WTC11 (cell line): Measurements from ENCODE around the gene SLC10A7. TPM values are rescaled to one million over a fixed set of nuclear protein-coding genes. Genes with fewer than 3 reads are reported as not detected.

Experiments used
- ATAC-seq: fragments of 200-7000 bp; cut with Tn5 transposase; 2 replicates; pipeline ENCODE4 v1.10.0; 2021; ENCODE audit warnings: mild to moderate bottlenecking, moderate library complexity
- CTCF ChIA-PET: fragments of 300-600 bp; sonication (Branson Sonifier 250); formaldehyde crosslinking; loops from one replicate; lab custom pipeline; 2021; ENCODE audit warnings: antibody characterized with exemption; lab: Charles Lee
- POLR2A ChIA-PET: fragments of 350-600 bp; sonication (Branson Sonifier 250); formaldehyde crosslinking; loops from one replicate; lab custom pipeline; 2021; ENCODE audit warnings: antibody characterized with exemption; lab: Charles Lee
- DNase-seq: peaks from one replicate; pipeline ENCODE4 v3.0.0; 2021; ENCODE audit warnings: low spot score
- H3K27ac Mint-ChIP-seq: 2 replicates; pipeline ENCODE4 v1.8.0; 2021; ENCODE audit warnings: mixed read lengths
- H3K27me3 Mint-ChIP-seq: 2 replicates; pipeline ENCODE4 v1.8.0; 2021; ENCODE audit warnings: low read depth, mild to moderate bottlenecking, moderate library complexity, mixed read lengths
- H3K36me3 Mint-ChIP-seq: 2 replicates; pipeline ENCODE4 v1.8.0; 2021; ENCODE audit warnings: mixed read lengths
- H3K4me1 Mint-ChIP-seq: 2 replicates; pipeline ENCODE4 v1.8.0; 2022; ENCODE audit warnings: mixed read lengths
- H3K4me3 Mint-ChIP-seq: 2 replicates; pipeline ENCODE4 v1.8.0; 2021; ENCODE audit warnings: mild to moderate bottlenecking, moderate library complexity, mixed read lengths
- H3K9me3 Mint-ChIP-seq: 2 replicates; pipeline ENCODE4 v1.8.0; 2021; ENCODE audit warnings: mixed read lengths
- AR ChIP-seq: fragments of 250-450 bp; sonication (Bioruptor Pico); IDR thresholded peaks from 2 replicates; pipeline ENCODE4 v1.9.0; 2021; ENCODE audit warnings: mild to moderate bottlenecking
- ATF1 ChIP-seq: sonication (generic); formaldehyde crosslinking; IDR thresholded peaks from 2 replicates; pipeline ENCODE4 v1.8.1; 2023; ENCODE audit warnings: mild to moderate bottlenecking, moderate library complexity, missing genetic modification reagents
- CDX4 ChIP-seq: fragments of 250-450 bp; sonication (Bioruptor Pico); IDR thresholded peaks from 2 replicates; pipeline ENCODE4 v1.9.0; 2021; ENCODE audit warnings: moderate library complexity, mild to moderate bottlenecking, inconsistent platforms, borderline replicate concordance
- CREB1 ChIP-seq: sonication (generic); formaldehyde crosslinking; IDR thresholded peaks from 2 replicates; pipeline ENCODE4 v1.8.0; 2023; ENCODE audit warnings: mild to moderate bottlenecking, missing genetic modification reagents
- CREM ChIP-seq: sonication (generic); formaldehyde crosslinking; IDR thresholded peaks from 2 replicates; pipeline ENCODE4 v1.8.1; 2022; ENCODE audit warnings: mild to moderate bottlenecking, missing genetic modification reagents, moderate library complexity
- E2F4 ChIP-seq: sonication (generic); formaldehyde crosslinking; IDR thresholded peaks from 2 replicates; pipeline ENCODE4 v1.8.1; 2022; ENCODE audit warnings: low read depth, mild to moderate bottlenecking, moderate library complexity, missing genetic modification reagents, borderline replicate concordance
- ELF4 ChIP-seq: sonication (generic); formaldehyde crosslinking; IDR thresholded peaks from 2 replicates; pipeline ENCODE4 v1.8.1; 2022; ENCODE audit warnings: low read depth, mild to moderate bottlenecking, moderate library complexity, missing genetic modification reagents
- GRHL2 ChIP-seq: fragments of 250-450 bp; sonication (Bioruptor Pico); IDR thresholded peaks from 2 replicates; pipeline ENCODE4 v1.8.0; 2022; ENCODE audit warnings: mild to moderate bottlenecking, moderate library complexity; ENCODE audit not compliant: insufficient replicate concordance, severe bottlenecking
- HMGA2 ChIP-seq: fragments of 250-450 bp; sonication (Bioruptor Pico); IDR thresholded peaks from 2 replicates; pipeline ENCODE4 v1.4.0; 2021; ENCODE audit warnings: mild to moderate bottlenecking, moderate library complexity
- IRF1 ChIP-seq: sonication (generic); formaldehyde crosslinking; IDR thresholded peaks from 2 replicates; pipeline ENCODE4 v1.8.0; 2023; ENCODE audit warnings: missing genetic modification reagents
- IRF2 ChIP-seq: sonication (generic); formaldehyde crosslinking; IDR thresholded peaks from 2 replicates; pipeline ENCODE4 v1.8.0; 2022; ENCODE audit warnings: low read depth, missing genetic modification reagents, borderline replicate concordance
- KAT7 ChIP-seq: sonication (generic); formaldehyde crosslinking; IDR thresholded peaks from 2 replicates; pipeline ENCODE4 v1.8.1; 2023; ENCODE audit warnings: missing genetic modification reagents, mild to moderate bottlenecking, borderline replicate concordance
- NFATC4 ChIP-seq: fragments of 250-450 bp; sonication (Bioruptor Pico); IDR thresholded peaks from 2 replicates; pipeline ENCODE4 v1.9.0; 2021; ENCODE audit warnings: mild to moderate bottlenecking
- NR2C2 ChIP-seq: sonication (generic); formaldehyde crosslinking; IDR thresholded peaks from 2 replicates; pipeline ENCODE4 v1.8.0; 2022; ENCODE audit warnings: mild to moderate bottlenecking, missing genetic modification reagents
- NR3C1 ChIP-seq: sonication (generic); formaldehyde crosslinking; conservative IDR thresholded peaks from 2 replicates; pipeline ENCODE4 v1.8.1; 2023; ENCODE audit warnings: low read depth, mild to moderate bottlenecking, missing genetic modification reagents
- PRRX2 ChIP-seq: fragments of 250-450 bp; sonication (Bioruptor Pico); IDR thresholded peaks from 2 replicates; pipeline ENCODE4 v1.8.0; 2021; ENCODE audit warnings: mild to moderate bottlenecking
- ZNF121 ChIP-seq: sonication (generic); formaldehyde crosslinking; IDR thresholded peaks from 2 replicates; pipeline ENCODE4 v1.8.0; 2023; ENCODE audit warnings: missing genetic modification reagents
- ZNF416 ChIP-seq: fragments of 250-450 bp; sonication (Bioruptor Pico); IDR thresholded peaks from 2 replicates; pipeline ENCODE4 v1.9.0; 2021; ENCODE audit warnings: mild to moderate bottlenecking, inconsistent platforms
- ZNF532 ChIP-seq: fragments of 250-450 bp; sonication (Bioruptor Pico); IDR thresholded peaks from 2 replicates; pipeline ENCODE4 v1.9.0; 2021; ENCODE audit warnings: mild to moderate bottlenecking, borderline replicate concordance
- total RNA-seq: library from RNA; stranded (reverse); gene quantifications from 3 replicates; pipeline ENCODE4 v1.2.3, GENCODE V29; 2021
- TF ChIP-seq, protein P1 (sequence below): sonication (generic); formaldehyde crosslinking; IDR thresholded peaks from 2 replicates; pipeline ENCODE4 v1.8.1; 2023; ENCODE audit warnings: mild to moderate bottlenecking, missing genetic modification reagents
- TF ChIP-seq, protein P2 (sequence below): fragments of 250-450 bp; sonication (Bioruptor Pico); IDR thresholded peaks from 2 replicates; pipeline ENCODE4 v2.1.2; 2022; ENCODE audit warnings: mild to moderate bottlenecking, moderate library complexity

SLC10A7 gene
- total RNA-seq, 1 experiment from 2014 or later, result 5.0 TPM

DNA sequence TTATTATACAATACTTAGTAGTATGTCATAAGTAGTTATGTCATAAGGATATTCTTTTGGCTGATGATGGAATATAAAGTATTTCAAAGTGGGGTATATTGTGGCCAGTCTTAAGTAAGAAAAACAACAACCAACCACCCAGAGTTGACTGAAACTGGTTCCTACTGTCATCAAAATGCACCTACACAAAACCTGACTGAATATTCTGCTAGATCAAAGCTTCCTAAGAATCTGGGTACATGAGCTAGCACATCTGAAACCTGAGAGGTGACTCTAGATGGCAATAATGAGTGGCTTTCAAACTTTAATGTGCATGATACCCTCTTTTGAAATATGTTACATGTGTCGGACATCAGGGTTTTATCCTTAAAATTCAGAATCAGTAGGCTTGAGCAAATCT is 247.0 kb downstream of the SLC10A7 start (continued):
- TF ChIP-seq ATF1 (CRISPR knock-in tag), result no peak
- TF ChIP-seq CREB1, result no peak
- TF ChIP-seq PRRX2 (CRISPR knock-in tag), result no peak

DNA sequence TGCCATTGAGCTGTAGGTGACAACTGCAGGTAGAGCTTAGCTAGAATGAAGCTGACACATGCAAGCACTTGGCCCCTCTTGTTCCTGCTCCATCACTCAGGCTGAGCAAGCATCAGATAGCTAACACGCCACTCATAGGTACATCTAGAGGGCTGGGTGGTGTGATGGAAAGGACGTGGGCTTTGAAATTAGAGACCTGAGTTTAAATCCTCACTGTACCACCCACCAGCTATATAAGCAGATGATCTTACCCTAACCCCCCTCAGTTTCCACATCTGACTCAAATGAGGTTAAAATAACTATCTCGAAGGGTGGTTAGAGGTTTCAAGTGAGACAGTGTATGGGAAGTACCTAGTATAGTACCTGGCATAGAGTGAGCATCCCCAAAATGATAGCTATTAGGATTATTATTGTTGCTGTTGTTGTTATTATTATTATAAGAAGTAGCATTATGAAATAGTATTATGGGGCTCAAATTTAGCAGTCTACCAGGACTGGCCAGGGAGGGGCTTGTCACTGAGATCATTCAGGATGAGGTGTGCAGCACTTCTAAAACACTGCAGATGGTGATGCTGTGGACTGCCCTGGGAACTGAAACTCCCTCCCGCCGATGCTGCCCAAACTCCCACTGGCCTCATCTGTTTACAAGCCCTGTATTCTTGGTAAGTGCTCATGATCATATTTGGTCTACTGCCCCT is 248.4 kb downstream of the SLC10A7 start:
- ATAC-seq, result no peak
- Mint-ChIP-seq H3K27me3 (no peaks in the 10 kb centered on the region), H3K4me1 (no peaks in the 10 kb centered on the region), H3K27ac (no peak overlapping the region), H3K36me3 (no peaks in the 10 kb centered on the region), H3K4me3 (no peak overlapping the region), H3K9me3 (no peaks in the 10 kb centered on the region)
- DNase-seq, result no peak
- POLR2A ChIA-PET, result no interaction called here
- CTCF ChIA-PET, result no interaction called here
- TF ChIP-seq NFATC4 (no peak), IRF2 (CRISPR knock-in tag) (no peak), ZNF416 (CRISPR knock-in tag) (no peak), AR (CRISPR knock-in tag) (no peak), GRHL2 (CRISPR knock-in tag) (no peak), KAT7 (CRISPR knock-in tag) (no peak)
- TF ChIP-seq, protein P1, sequence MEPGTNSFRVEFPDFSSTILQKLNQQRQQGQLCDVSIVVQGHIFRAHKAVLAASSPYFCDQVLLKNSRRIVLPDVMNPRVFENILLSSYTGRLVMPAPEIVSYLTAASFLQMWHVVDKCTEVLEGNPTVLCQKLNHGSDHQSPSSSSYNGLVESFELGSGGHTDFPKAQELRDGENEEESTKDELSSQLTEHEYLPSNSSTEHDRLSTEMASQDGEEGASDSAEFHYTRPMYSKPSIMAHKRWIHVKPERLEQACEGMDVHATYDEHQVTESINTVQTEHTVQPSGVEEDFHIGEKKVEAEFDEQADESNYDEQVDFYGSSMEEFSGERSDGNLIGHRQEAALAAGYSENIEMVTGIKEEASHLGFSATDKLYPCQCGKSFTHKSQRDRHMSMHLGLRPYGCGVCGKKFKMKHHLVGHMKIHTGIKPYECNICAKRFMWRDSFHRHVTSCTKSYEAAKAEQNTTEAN (CRISPR knock-in tag), result no peak

DNA sequence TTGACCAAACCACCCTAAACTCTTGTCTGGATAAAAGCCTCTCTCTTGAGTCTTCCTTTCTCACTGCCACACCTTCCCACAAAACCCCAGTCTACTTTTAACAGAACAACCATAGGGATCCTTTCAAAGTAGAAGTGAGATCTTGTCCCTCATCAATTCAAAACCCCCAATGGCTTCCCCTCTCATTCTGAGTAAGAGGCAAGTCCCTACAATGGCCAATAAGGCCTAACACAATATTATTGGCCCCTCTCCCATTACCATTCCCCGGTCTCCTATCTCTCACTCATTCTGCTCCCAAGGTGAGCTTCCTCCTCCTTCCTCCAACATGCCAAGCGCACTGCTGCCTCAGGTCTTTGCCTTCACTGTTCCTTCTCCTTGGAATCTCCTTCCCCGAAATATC is 250.3 kb downstream of the SLC10A7 start:
- Mint-ChIP-seq H3K27me3 (no peaks in the 10 kb centered on the region), H3K36me3 (no peaks in the 10 kb centered on the region), H3K27ac (no peak overlapping the region), H3K4me1 (peaks cover under 1% of the 10 kb centered on the region; the same call in 1 of the 2 replicates), H3K4me3 (no peak overlapping the region), H3K9me3 (no peaks in the 10 kb centered on the region)
- ChIA-PET POLR2A (no interaction called here), CTCF (no interaction called here)
- DNase-seq (no peak), ATAC-seq (no peak)
- no peak for TF ChIP-seq KAT7 (CRISPR knock-in tag)
- TF ChIP-seq NR3C1, result no peak
- no peak for TF ChIP-seq CDX4 (CRISPR knock-in tag)
- TF ChIP-seq CREM (CRISPR knock-in tag), result no peak
- no peak for TF ChIP-seq ATF1 (CRISPR knock-in tag)
- TF ChIP-seq ZNF532, result no peak
- TF ChIP-seq HMGA2 (CRISPR knock-in tag), result no peak
- TF ChIP-seq ELF4 (CRISPR knock-in tag), result no peak
- TF ChIP-seq, protein P2, sequence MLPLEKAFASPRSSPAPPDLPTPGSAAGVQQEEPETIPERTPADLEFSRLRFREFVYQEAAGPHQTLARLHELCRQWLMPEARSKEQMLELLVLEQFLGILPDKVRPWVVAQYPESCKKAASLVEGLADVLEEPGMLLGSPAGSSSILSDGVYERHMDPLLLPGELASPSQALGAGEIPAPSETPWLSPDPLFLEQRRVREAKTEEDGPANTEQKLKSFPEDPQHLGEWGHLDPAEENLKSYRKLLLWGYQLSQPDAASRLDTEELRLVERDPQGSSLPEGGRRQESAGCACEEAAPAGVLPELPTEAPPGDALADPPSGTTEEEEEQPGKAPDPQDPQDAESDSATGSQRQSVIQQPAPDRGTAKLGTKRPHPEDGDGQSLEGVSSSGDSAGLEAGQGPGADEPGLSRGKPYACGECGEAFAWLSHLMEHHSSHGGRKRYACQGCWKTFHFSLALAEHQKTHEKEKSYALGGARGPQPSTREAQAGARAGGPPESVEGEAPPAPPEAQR (CRISPR knock-in tag), result no peak
- no peak for TF ChIP-seq ZNF121 (CRISPR knock-in tag)
- no peak for TF ChIP-seq IRF1 (CRISPR knock-in tag)
- no peak for TF ChIP-seq E2F4
- TF ChIP-seq NR2C2 (CRISPR knock-in tag), result no peak
